Measurements from ENCODE around the gene EPHX1.

DNA sequence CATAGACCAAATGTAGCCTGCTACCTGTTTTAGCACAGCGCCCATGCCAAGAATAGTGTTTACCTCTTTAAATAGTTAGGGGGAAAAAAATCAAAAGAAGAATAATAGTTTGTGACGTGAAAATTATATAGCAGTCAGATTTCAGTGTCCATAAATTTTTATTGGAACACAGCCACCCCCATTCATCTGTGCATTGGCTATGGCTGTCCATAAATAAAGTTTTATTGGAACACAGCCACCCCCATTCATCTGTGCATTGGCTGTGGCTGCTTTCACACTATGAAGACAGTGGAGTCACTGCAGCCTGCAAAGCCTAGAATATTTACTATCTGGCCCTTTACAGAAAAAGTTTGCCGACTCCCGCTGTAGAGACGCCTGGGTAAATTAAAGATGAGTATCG lies 20.9 kb downstream of the EPHX1 start:
- TF ChIP-seq POLR2AphosphoS5 (IDR thresholded peaks at IDR 0.05) (no peak), POLR2A (IDR thresholded peaks at IDR 0.05) (no peak)
- TF ChIP-seq, protein P1, sequence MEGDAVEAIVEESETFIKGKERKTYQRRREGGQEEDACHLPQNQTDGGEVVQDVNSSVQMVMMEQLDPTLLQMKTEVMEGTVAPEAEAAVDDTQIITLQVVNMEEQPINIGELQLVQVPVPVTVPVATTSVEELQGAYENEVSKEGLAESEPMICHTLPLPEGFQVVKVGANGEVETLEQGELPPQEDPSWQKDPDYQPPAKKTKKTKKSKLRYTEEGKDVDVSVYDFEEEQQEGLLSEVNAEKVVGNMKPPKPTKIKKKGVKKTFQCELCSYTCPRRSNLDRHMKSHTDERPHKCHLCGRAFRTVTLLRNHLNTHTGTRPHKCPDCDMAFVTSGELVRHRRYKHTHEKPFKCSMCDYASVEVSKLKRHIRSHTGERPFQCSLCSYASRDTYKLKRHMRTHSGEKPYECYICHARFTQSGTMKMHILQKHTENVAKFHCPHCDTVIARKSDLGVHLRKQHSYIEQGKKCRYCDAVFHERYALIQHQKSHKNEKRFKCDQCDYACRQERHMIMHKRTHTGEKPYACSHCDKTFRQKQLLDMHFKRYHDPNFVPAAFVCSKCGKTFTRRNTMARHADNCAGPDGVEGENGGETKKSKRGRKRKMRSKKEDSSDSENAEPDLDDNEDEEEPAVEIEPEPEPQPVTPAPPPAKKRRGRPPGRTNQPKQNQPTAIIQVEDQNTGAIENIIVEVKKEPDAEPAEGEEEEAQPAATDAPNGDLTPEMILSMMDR (IDR thresholded peaks at IDR 0.05) = no peak
